Neuronal stem cell (in vitro differentiated cells): Measurements from ENCODE around the gene DKKL1.

Experiments
- DNase-seq: peaks from one replicate; pipeline ENCODE4 v3.0.0-alpha.2; 2013; ENCODE audit warnings: low spot score
- H2AFZ ChIP-seq: one replicate; pipeline ENCODE4 v1.6.1; 2013; ENCODE audit warnings: mild to moderate bottlenecking, low read length, inconsistent platforms
- H2AK5ac ChIP-seq: 2 replicates; pipeline ENCODE4 v1.6.1; 2013; ENCODE audit warnings: low read depth, mild to moderate bottlenecking, inconsistent platforms, low read length, moderate library complexity, mixed read lengths
- H2BK120ac ChIP-seq: 2 replicates; pipeline ENCODE4 v1.6.1; 2013; ENCODE audit warnings: low read depth, mild to moderate bottlenecking, inconsistent platforms, low read length, moderate library complexity, mixed read lengths
- H2BK12ac ChIP-seq: one replicate; pipeline ENCODE4 v1.6.1; 2013; ENCODE audit warnings: low read length, inconsistent platforms
- H2BK15ac ChIP-seq: 2 replicates; pipeline ENCODE4 v1.6.1; 2013; ENCODE audit warnings: mild to moderate bottlenecking, low read length, inconsistent platforms, mixed read lengths
- H2BK5ac ChIP-seq: one replicate; pipeline ENCODE4 v1.6.1; 2013; ENCODE audit warnings: inconsistent platforms, mild to moderate bottlenecking, low read length, moderate library complexity
- H3K14ac ChIP-seq: one replicate; pipeline ENCODE4 v1.6.1; 2013; ENCODE audit warnings: low read length, inconsistent platforms
- H3K18ac ChIP-seq: 2 replicates; pipeline ENCODE4 v1.6.1; 2013; ENCODE audit warnings: low read length, inconsistent platforms
- H3K23ac ChIP-seq: 2 replicates; pipeline ENCODE4 v1.6.1; 2013; ENCODE audit warnings: low read depth, mild to moderate bottlenecking, mixed read lengths, low read length, inconsistent platforms; ENCODE audit not compliant: poor library complexity
- H3K27ac ChIP-seq: replicated peaks from 3 replicates; pipeline ENCODE4 v1.5.1; 2013; ENCODE audit warnings: low read length, inconsistent platforms
- H3K27me3 ChIP-seq, 3 experiments: 2 replicates each; pipeline ENCODE4 v1.6.1; 2013; ENCODE audit warnings: low read length in 3 of 3, mild to moderate bottlenecking in 2 of 3, inconsistent platforms in 1 of 3, low read depth in 1 of 3, mixed read lengths in 1 of 3, moderate library complexity in 1 of 3; ENCODE audit not compliant: control insufficient read depth in 3 of 3, insufficient read depth in 3 of 3
- H3K36me3 ChIP-seq, 2 donors: replicated peaks in 1 of 2; 2 replicates each; pipeline ENCODE4 v1.6.1; 2013; ENCODE audit warnings: low read length in 2 of 2; ENCODE audit not compliant: control insufficient read depth in 2 of 2, insufficient read depth in 2 of 2
- H3K4ac ChIP-seq: 2 replicates; pipeline ENCODE4 v1.6.1; 2013; ENCODE audit warnings: inconsistent platforms, mild to moderate bottlenecking, low read length, moderate library complexity
- H3K4me1 ChIP-seq, 2 donors: 1 replicate in 1 of 2; 2 replicates in 1 of 2; pipeline ENCODE4 v1.6.1; 2013; ENCODE audit warnings: low read length in 2 of 2, low read depth in 1 of 2; ENCODE audit not compliant: control insufficient read depth in 2 of 2, insufficient read depth in 1 of 2
- H3K4me2 ChIP-seq: one replicate; pipeline ENCODE4 v1.6.1; 2013; ENCODE audit warnings: mild to moderate bottlenecking, low read length, inconsistent platforms; ENCODE audit not compliant: insufficient read depth, poor library complexity, severe bottlenecking
- H3K4me3 ChIP-seq, 2 donors: 2 replicates each; pipeline ENCODE4 v1.5.1; 2013; ENCODE audit warnings: low read length in 2 of 2, mild to moderate bottlenecking in 2 of 2, inconsistent platforms in 1 of 2, moderate library complexity in 1 of 2
- H3K79me1 ChIP-seq: one replicate; pipeline ENCODE4 v1.6.1; 2013; ENCODE audit warnings: low read depth, mild to moderate bottlenecking, inconsistent platforms, low read length, moderate library complexity
- H3K9ac ChIP-seq: one replicate; pipeline ENCODE4 v1.6.1; 2013; ENCODE audit warnings: mild to moderate bottlenecking, low read depth, low read length, inconsistent platforms; ENCODE audit not compliant: poor library complexity
- H3K9me3 ChIP-seq, 2 donors: replicated peaks in 1 of 2; 2 replicates each; pipeline versions ENCODE3 to v1.6.1; 2013; ENCODE audit warnings: low read length in 2 of 2, mild to moderate bottlenecking in 2 of 2, inconsistent platforms in 1 of 2, low read depth in 1 of 2, mixed read lengths in 1 of 2, moderate library complexity in 1 of 2; ENCODE audit not compliant: control insufficient read depth in 2 of 2, insufficient read depth in 1 of 2
- H4K8ac ChIP-seq: one replicate; pipeline ENCODE4 v1.6.1; 2013; ENCODE audit warnings: low read depth, mild to moderate bottlenecking, inconsistent platforms, low read length, moderate library complexity
- H4K91ac ChIP-seq: one replicate; pipeline ENCODE4 v1.6.1; 2013; ENCODE audit warnings: low read length, low read depth, mild to moderate bottlenecking, inconsistent platforms; ENCODE audit not compliant: poor library complexity
- WGBS, 2 donors: extraction: QIAGEN DNeasy Blood & Tissue Kit; methylation state at CpG; one replicate each; pipeline ENCODE4 v1.1.7; 2013; ENCODE audit warnings: missing lambda C conversion rate in 2 of 2, mixed read lengths in 1 of 2; ENCODE audit not compliant: insufficient read length in 2 of 2, insufficient replicate concordance in 1 of 2; ENCODE audit errors: extremely low coverage in 2 of 2; 5-methylcytosine and 5-hydroxymethylcytosine counted together

The DKKL1 gene

GRCh38 chr19:49417088-49417487 lies 53.4 kb downstream of the DKKL1 start:
- WGBS, 2 donors = no CpG with 5 or more reads among the region's 7 CpGs
- Histone ChIP-seq H3K4me1 (peaks cover 0 to 19% of the 10 kb centered on the region in 2 donors), H3K23ac (peak overlapping the region; percentile 34), H3K36me3 (no peaks in the 10 kb centered on the region), H3K14ac (no peak overlapping the region), H3K4me2 (no peak overlapping the region), H2BK15ac (peak overlapping the region; percentile 70), H3K4ac (peak overlapping the region; percentile 38), H3K9me3 (no peaks in the 10 kb centered on the region), H2BK12ac (no peak overlapping the region), H2BK120ac (no peak overlapping the region), H4K8ac (peak overlapping the region; percentile 88), H3K4me3 (no peak overlapping the region), H3K18ac (peak overlapping the region; percentile 72), H3K27me3 (peaks cover 0 to 88% (median 12%) of the 10 kb centered on the region in 3 experiments), H2BK5ac (no peak overlapping the region), H2AFZ (no peak overlapping the region), H3K79me1 (peaks cover 1% of the 10 kb centered on the region), H3K9ac (no peak overlapping the region), H2AK5ac (peak overlapping the region; percentile 69), H3K27ac (no peak overlapping the region), H4K91ac (no peak overlapping the region)
- DNase-seq = no peak

GRCh38 chr19:49418511-49418910 lies 54.8 kb downstream of the DKKL1 start:
- Histone ChIP-seq H3K27me3 (peaks cover 5 to 91% (median 26%) of the 10 kb centered on the region in 3 experiments), H3K23ac (no peak overlapping the region), H2BK15ac (no peak overlapping the region), H2AFZ (no peak overlapping the region), H3K4me2 (no peak overlapping the region), H2AK5ac (no peak overlapping the region), H3K9me3 (no peaks in the 10 kb centered on the region), H3K18ac (no peak overlapping the region), H3K4me1 (peaks cover 7 to 17% of the 10 kb centered on the region in 2 donors), H3K14ac (no peak overlapping the region), H4K8ac (no peak overlapping the region), H3K79me1 (no peaks in the 10 kb centered on the region), H3K27ac (no peak overlapping the region), H2BK5ac (no peak overlapping the region), H4K91ac (no peak overlapping the region), H2BK120ac (no peak overlapping the region), H3K4me3 (no peak overlapping the region), H3K4ac (no peak overlapping the region), H2BK12ac (no peak overlapping the region), H3K9ac (no peak overlapping the region), H3K36me3 (no peaks in the 10 kb centered on the region)
- DNase-seq = no peak
- WGBS, 2 donors = no CpG with 5 or more reads among the region's 5 CpGs

- H3K4me2 ChIP-seq = no peak overlapping the region
- no peak for DNase-seq
- no peak overlapping the region for H4K91ac ChIP-seq
- WGBS, 2 donors = no CpG with 5 or more reads among the region's 2 CpGs
- H3K23ac ChIP-seq = no peak overlapping the region
- H3K4me3 ChIP-seq = no peak overlapping the region
- no peak overlapping the region for H4K8ac ChIP-seq
- no peak overlapping the region for H3K14ac ChIP-seq
- H2AK5ac ChIP-seq = no peak overlapping the region
- no peak overlapping the region for H2BK5ac ChIP-seq
- H3K79me1 ChIP-seq = no peaks in the 10 kb centered on the region
- H3K4ac ChIP-seq = no peak overlapping the region
- peaks cover 11 to 17% of the 10 kb centered on the region in 2 donors for H3K4me1 ChIP-seq
- H3K9me3 ChIP-seq = no peaks in the 10 kb centered on the region
- no peaks in the 10 kb centered on the region for H3K36me3 ChIP-seq
- no peak overlapping the region for H2AFZ ChIP-seq
- no peak overlapping the region for H2BK12ac ChIP-seq
- no peak overlapping the region for H2BK120ac ChIP-seq
- H3K18ac ChIP-seq = no peak overlapping the region
- H3K9ac ChIP-seq = no peak overlapping the region
- peaks cover 5 to 92% (median 33%) of the 10 kb centered on the region in 3 experiments for H3K27me3 ChIP-seq
- no peak overlapping the region for H3K27ac ChIP-seq
- H2BK15ac ChIP-seq = no peak overlapping the region
Measured at GRCh38 chr19:49419173-49419572, 55.5 kb downstream of the DKKL1 start.

- Histone ChIP-seq H3K27ac (no peak overlapping the region), H3K9me3 (no peaks in the 10 kb centered on the region), H2AFZ (no peak overlapping the region), H2BK12ac (no peak overlapping the region), H4K91ac (no peak overlapping the region), H3K79me1 (no peaks in the 10 kb centered on the region), H3K18ac (no peak overlapping the region), H2AK5ac (no peak overlapping the region), H2BK15ac (no peak overlapping the region), H3K36me3 (no peaks in the 10 kb centered on the region), H3K9ac (no peak overlapping the region), H3K4me1 (peaks cover 11 to 14% of the 10 kb centered on the region in 2 donors), H4K8ac (no peak overlapping the region), H3K4ac (no peak overlapping the region), H3K4me2 (no peak overlapping the region), H3K4me3 (no peak overlapping the region), H3K23ac (no peak overlapping the region), H2BK5ac (no peak overlapping the region), H3K27me3 (peaks cover 5 to 95% (median 41%) of the 10 kb centered on the region in 3 experiments), H2BK120ac (no peak overlapping the region), H3K14ac (no peak overlapping the region)
- WGBS, 2 donors = no CpG with 5 or more reads among the region's 2 CpGs
- DNase-seq = no peak
Measured at GRCh38 chr19:49420227-49420626, 56.5 kb downstream of the DKKL1 start.
